ENCODE data around the gene FAHD2B.
"Not testable (repeated sequence)": the region's sequence is repeated elsewhere in the genome, so short reads cannot be mapped to it uniquely, and the experiment has no call there.

DNA sequence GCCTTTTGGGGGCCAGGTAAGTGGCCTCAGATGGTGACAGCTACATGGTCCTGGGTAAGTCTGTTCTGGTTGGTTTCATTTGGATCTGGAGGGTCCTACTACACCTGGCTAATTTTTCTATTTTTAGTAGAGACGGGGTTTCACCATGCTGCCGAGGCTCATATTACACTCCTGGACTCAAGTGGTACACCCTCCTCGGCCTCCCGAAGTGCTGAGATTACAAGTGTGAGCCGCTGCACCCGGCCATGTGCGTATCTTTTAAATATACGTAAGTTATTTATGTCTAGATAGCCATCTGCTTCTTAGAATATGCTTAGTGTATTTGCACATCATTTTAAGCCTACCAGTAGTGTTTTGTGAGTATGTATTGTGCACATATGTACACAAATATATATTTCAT is 17.5 kb downstream of the FAHD2B start:
- TF ChIP-seq, protein P1, sequence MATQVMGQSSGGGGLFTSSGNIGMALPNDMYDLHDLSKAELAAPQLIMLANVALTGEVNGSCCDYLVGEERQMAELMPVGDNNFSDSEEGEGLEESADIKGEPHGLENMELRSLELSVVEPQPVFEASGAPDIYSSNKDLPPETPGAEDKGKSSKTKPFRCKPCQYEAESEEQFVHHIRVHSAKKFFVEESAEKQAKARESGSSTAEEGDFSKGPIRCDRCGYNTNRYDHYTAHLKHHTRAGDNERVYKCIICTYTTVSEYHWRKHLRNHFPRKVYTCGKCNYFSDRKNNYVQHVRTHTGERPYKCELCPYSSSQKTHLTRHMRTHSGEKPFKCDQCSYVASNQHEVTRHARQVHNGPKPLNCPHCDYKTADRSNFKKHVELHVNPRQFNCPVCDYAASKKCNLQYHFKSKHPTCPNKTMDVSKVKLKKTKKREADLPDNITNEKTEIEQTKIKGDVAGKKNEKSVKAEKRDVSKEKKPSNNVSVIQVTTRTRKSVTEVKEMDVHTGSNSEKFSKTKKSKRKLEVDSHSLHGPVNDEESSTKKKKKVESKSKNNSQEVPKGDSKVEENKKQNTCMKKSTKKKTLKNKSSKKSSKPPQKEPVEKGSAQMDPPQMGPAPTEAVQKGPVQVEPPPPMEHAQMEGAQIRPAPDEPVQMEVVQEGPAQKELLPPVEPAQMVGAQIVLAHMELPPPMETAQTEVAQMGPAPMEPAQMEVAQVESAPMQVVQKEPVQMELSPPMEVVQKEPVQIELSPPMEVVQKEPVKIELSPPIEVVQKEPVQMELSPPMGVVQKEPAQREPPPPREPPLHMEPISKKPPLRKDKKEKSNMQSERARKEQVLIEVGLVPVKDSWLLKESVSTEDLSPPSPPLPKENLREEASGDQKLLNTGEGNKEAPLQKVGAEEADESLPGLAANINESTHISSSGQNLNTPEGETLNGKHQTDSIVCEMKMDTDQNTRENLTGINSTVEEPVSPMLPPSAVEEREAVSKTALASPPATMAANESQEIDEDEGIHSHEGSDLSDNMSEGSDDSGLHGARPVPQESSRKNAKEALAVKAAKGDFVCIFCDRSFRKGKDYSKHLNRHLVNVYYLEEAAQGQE (IDR thresholded peaks at IDR 0.05; ENCODE audit: unreplicated experiment): not testable (repeated sequence)
- not testable (repeated sequence) for TF ChIP-seq CTCF (conservative IDR thresholded peaks at IDR 0.05; ENCODE audit: low read depth in 2 of 2); POLR2AphosphoS5 (IDR thresholded peaks at IDR 0.05; ENCODE audit: low read depth); EZH2 (IDR thresholded peaks at IDR 0.05; ENCODE audit: low read depth, unreplicated experiment); CREB1 (CRISPR knock-in tag; IDR thresholded peaks at IDR 0.05; ENCODE audit: low read depth); JUNB (IDR thresholded peaks at IDR 0.05; ENCODE audit: unreplicated experiment); ZNF114 (CRISPR knock-in tag; IDR thresholded peaks at IDR 0.05)

Measured in GM23338 (cell line).